Endothelial cell of umbilical vein (primary cell): ENCODE data around the gene ATP5PD. TPM values are rescaled to one million over a fixed set of nuclear protein-coding genes. Genes with fewer than 3 reads are reported as not detected.

Source experiments
- BruUV-seq: library from RNA; stranded (reverse); fragments of 400-500 nt; replicated peaks from 2 replicates; lab custom pipeline; 2021; lab: Mats Ljungman, UMichigan
- CTCF ChIA-PET: fragments of 300-600, 350-600 bp; sonication (Branson Sonifier 250); formaldehyde crosslinking; loops from one replicate; lab custom pipeline; 2021; ENCODE audit warnings: antibody characterized with exemption, inconsistent platforms; lab: Charles Lee
- POLR2A ChIA-PET: fragments of 300-600, 350-600 bp; sonication (Branson Sonifier 250); formaldehyde crosslinking; loops from one replicate; lab custom pipeline; 2021; ENCODE audit warnings: antibody characterized with exemption, inconsistent platforms; lab: Charles Lee
- DNase-seq: peaks from one replicate; pipeline ENCODE4 v3.0.0-alpha.2; 2011; ENCODE audit warnings: low read depth, low spot score
- FAIRE-seq: peaks from 2 replicates; lab custom pipeline; 2011; peaks lifted over from hg19 to GRCh38; lab: Jason Lieb, UNC
- H2AFZ ChIP-seq: 2 replicates; pipeline ENCODE4 v1.6.0; 2012; ENCODE audit warnings: low read depth, low read length, control low read depth, inconsistent platforms
- H3K27ac ChIP-seq: 2 replicates; pipeline ENCODE4 v1.5.1; 2011; ENCODE audit warnings: low read depth, mild to moderate bottlenecking, control low read depth, low read length, moderate library complexity; ENCODE audit not compliant: insufficient read depth
- H3K27me3 ChIP-seq, 2 experiments: 2 replicates each; pipeline versions ENCODE4 v1.6.0 to v1.6.1; 2011; ENCODE audit warnings: low read length in 2 of 2, mixed read lengths in 1 of 2; ENCODE audit not compliant: control insufficient read depth in 2 of 2, insufficient read depth in 2 of 2
- H3K36me3 ChIP-seq, 2 experiments: 2 replicates in 1 of 2; 3 replicates in 1 of 2; pipeline ENCODE4 v1.5.1; 2011; ENCODE audit warnings: low read length in 2 of 2, mild to moderate bottlenecking in 1 of 2, moderate library complexity in 1 of 2; ENCODE audit not compliant: control insufficient read depth in 2 of 2, insufficient read depth in 2 of 2; ENCODE audit errors: extremely low read depth in 1 of 2
- H3K4me1 ChIP-seq: 3 replicates; pipeline ENCODE4 v1.5.1; 2011; ENCODE audit warnings: mild to moderate bottlenecking, low read length; ENCODE audit not compliant: control insufficient read depth, insufficient read depth; ENCODE audit errors: extremely low read depth
- H3K4me2 ChIP-seq: 2 replicates; pipeline ENCODE4 v1.6.1; 2011; ENCODE audit warnings: low read length, control low read depth, mixed read lengths; ENCODE audit not compliant: insufficient read depth
- H3K4me3 ChIP-seq, 3 experiments: fragments of 200-600 bp in 1 of 3; sonication (generic), shearing (Covaris generic) in 1 of 3; replicated peaks in 1 of 3; 2 replicates each; pipeline ENCODE4 v1.5.1; 2011 to 2016; ENCODE audit warnings: control low read depth in 3 of 3, low read length in 3 of 3, mild to moderate bottlenecking in 2 of 3, inconsistent platforms in 1 of 3, low read depth in 1 of 3, moderate library complexity in 1 of 3; ENCODE audit not compliant: insufficient read depth in 1 of 3
- H3K79me2 ChIP-seq: 2 replicates; pipeline ENCODE4 v1.6.0; 2012; ENCODE audit warnings: low read length, inconsistent platforms; ENCODE audit not compliant: control insufficient read depth, insufficient read depth
- H3K9ac ChIP-seq: replicated peaks from 2 replicates; pipeline ENCODE3; 2011; ENCODE audit warnings: low read length, control low read depth; ENCODE audit not compliant: insufficient read depth; ENCODE audit errors: extremely low read depth
- H3K9me1 ChIP-seq: replicated peaks from 3 replicates; pipeline ENCODE4 v1.6.0; 2011; ENCODE audit warnings: mild to moderate bottlenecking, low read length; ENCODE audit not compliant: control insufficient read depth, insufficient read depth; ENCODE audit errors: extremely low read depth
- H3K9me3 ChIP-seq: replicated peaks from 2 replicates; pipeline ENCODE4 v1.5.1; 2012; ENCODE audit warnings: low read length, inconsistent platforms; ENCODE audit not compliant: control insufficient read depth, insufficient read depth
- H4K20me1 ChIP-seq: replicated peaks from 2 replicates; pipeline ENCODE3; 2011; ENCODE audit warnings: mild to moderate bottlenecking, low read length; ENCODE audit not compliant: control insufficient read depth, insufficient read depth; ENCODE audit errors: extremely low read depth
- CTCF ChIP-seq, 2 donors: IDR thresholded peaks; 1 replicate in 1 of 2; 2 replicates in 1 of 2; pipeline ENCODE4 v1.5.1; 2011; ENCODE audit warnings: low read length in 2 of 2, mild to moderate bottlenecking in 2 of 2, moderate library complexity in 2 of 2, control low read depth in 1 of 2, inconsistent platforms in 1 of 2, low read depth in 1 of 2; ENCODE audit not compliant: insufficient read depth in 1 of 2; ENCODE audit errors: extremely low read depth in 1 of 2
- FOS ChIP-seq: IDR thresholded peaks from 2 replicates; pipeline ENCODE4 v1.6.1; 2011; ENCODE audit warnings: mild to moderate bottlenecking, low read length, moderate library complexity, borderline replicate concordance; ENCODE audit not compliant: insufficient read depth
- MYC ChIP-seq: IDR thresholded peaks from one replicate; pipeline ENCODE4 v1.6.1; 2011; ENCODE audit warnings: mild to moderate bottlenecking, low read depth, low read length
- POLR2AphosphoS5 ChIP-seq: IDR thresholded peaks from 2 replicates; pipeline ENCODE4 v1.6.1; 2012; ENCODE audit warnings: low read depth, mild to moderate bottlenecking, control low read depth, low read length, moderate library complexity; ENCODE audit not compliant: insufficient read depth
- dilution Hi-C: fragments of 300-500 bp; cut with MboI; formaldehyde crosslinking; loops from one replicate; pipeline ENCODE4 v1.15.0; 2019; ENCODE audit warnings: low sequenced_read_pairs; ENCODE audit not compliant: extremely low pct_ligation_motif_present
- intact Hi-C: fragments of 100-400 bp; cut with micrococcal nuclease; formaldehyde crosslinking; loops from one replicate; pipeline ENCODE4 v1.10.0; 2022
- polyA plus RNA-seq, 4 experiments: library from polyadenylated mRNA; depleted of rRNA in 3 of 4; stranded (reverse) in 3 of 4; unstranded in 1 of 4; fragments of >200 nt; gene quantifications; 2 replicates each; pipeline versions ENCODE4 v1.2.1 to v1.2.3, GENCODE V29; 2011 to 2012; ENCODE audit warnings: missing spikeins in 1 of 4
- total RNA-seq: library from RNA; stranded (reverse); gene quantifications from 2 replicates; pipeline ENCODE4 v1.2.3, GENCODE V29; 2021

Gene ATP5PD
- total and polyA plus RNA-seq, 2 donors (not counting 3 experiments of a cell fraction or from before 2014, with no cell fraction given), result 182 to 200 TPM

- Histone ChIP-seq H3K79me2 (no peaks in the 10 kb centered on the region), H3K9ac (peak overlapping the region; percentile 24), H3K9me1 (no peaks in the 10 kb centered on the region), H3K4me1 (peaks cover 16% of the 10 kb centered on the region), H3K27me3 (no peaks in the 10 kb centered on the region), H4K20me1 (no peaks in the 10 kb centered on the region), H3K36me3 (no peaks in the 10 kb centered on the region), H3K4me2 (no peak overlapping the region), H3K9me3 (no peaks in the 10 kb centered on the region), H3K4me3 (no peak overlapping the region), H2AFZ (peak overlapping the region; percentile 97), H3K27ac (peak overlapping the region; percentile 51)
- TF ChIP-seq FOS (peak; percentile 13), MYC (no peak)
- dilution Hi-C loops (no loop called here), intact Hi-C loops (no loop called here)
- no peak for DNase-seq
- ChIA-PET POLR2A (interaction anchor here (0.5 to 1.7 kb wide), 2 partner anchors 9 to 146 kb away, joined by 5 read pairs; partner anchors contain the start of gene SLC16A5), CTCF (interaction anchor here (0.6 to 1.8 kb wide), 9 partner anchors 9 to 123 kb away, joined by 3 to 12 read pairs (median 5); partner anchors contain the start of gene SLC16A5)
- no TSS peak for BruUV-seq
- peak; percentile 53 for FAIRE-seq
These were observed 31.7 kb upstream of the ATP5PD start for GRCh38 chr17:75078284-75079022.

- FAIRE-seq (peak; percentile 54), DNase-seq (peak; percentile 58)
- dilution Hi-C loops (no loop called here), intact Hi-C loops (loop anchor here (1.0 to 2.0 kb wide), 2 partner anchors 10 to 27 kb away; partner anchors contain the start of gene SLC16A5)
- H3K9me3 ChIP-seq, result no peaks in the 10 kb centered on the region
- ChIA-PET CTCF (interaction anchor here (0.6 to 3.5 kb wide), 12 partner anchors 8 to 124 kb away, joined by 3 to 15 read pairs (median 6); partner anchors contain the start of gene SLC16A5), POLR2A (interaction anchor here (1.7 kb wide), 1 partner anchor 10 kb away, joined by 5 read pairs; the partner anchor contains the start of gene SLC16A5)
- H3K79me2 ChIP-seq, result no peaks in the 10 kb centered on the region
- no peaks in the 10 kb centered on the region for H4K20me1 ChIP-seq
- peak overlapping the region; percentile 97 for H2AFZ ChIP-seq
- peak overlapping the region; percentile 51 for H3K27ac ChIP-seq
- no peaks in the 10 kb centered on the region for H3K9me1 ChIP-seq
- H3K27me3 ChIP-seq, result no peaks in the 10 kb centered on the region
- no peak for TF ChIP-seq FOS
- TF ChIP-seq POLR2AphosphoS5, result peak; percentile 37
- peak in 1 of 2 donors; percentile 36 for TF ChIP-seq CTCF (IDR thresholded peaks at IDR 0.05; ENCODE audit: extremely low read depth in 1 of 2, insufficient read depth in 1 of 2, low read depth in 1 of 2, low read length in 2 of 2)
- no TSS peak for BruUV-seq
- peak overlapping the region in 1 of 3 experiments; percentile 34 for H3K4me3 ChIP-seq
- no peaks in the 10 kb centered on the region for H3K36me3 ChIP-seq
- peak overlapping the region; percentile 53 for H3K4me2 ChIP-seq
- peaks cover 16% of the 10 kb centered on the region for H3K4me1 ChIP-seq
- H3K9ac ChIP-seq, result peak overlapping the region; percentile 24
These were observed 30.9 kb upstream of the ATP5PD start for GRCh38 chr17:75077496-75078283.
